HCT116 (cell line): ENCODE measurements around the gene KRTAP10-10.

Experiments used
- CTCF ChIP-seq, 3 experiments: fragments of 200-600 bp in 1 of 3; sonication (generic) in 1 of 3; IDR thresholded peaks in 2 of 3; conservative IDR thresholded peaks in 1 of 3; 2 replicates each; pipeline ENCODE4 v1.5.1; 2012 to 2017; ENCODE audit warnings: low read depth in 2 of 3, low read length in 2 of 3, antibody characterized with exemption in 1 of 3, borderline replicate concordance in 1 of 3, control low read depth in 1 of 3, mild to moderate bottlenecking in 1 of 3, mixed read lengths in 1 of 3, mixed run types in 1 of 3, moderate library complexity in 1 of 3; ENCODE audit not compliant: insufficient read depth in 1 of 3
- EZH2 ChIP-seq: fragments of 200-600 bp; sonication (generic); IDR thresholded peaks from 2 replicates; pipeline ENCODE4 v1.6.1; 2017; ENCODE audit warnings: antibody characterized with exemption, mixed run types
- SIN3A ChIP-seq: IDR thresholded peaks from 2 replicates; pipeline ENCODE4 v1.6.1; 2012; ENCODE audit warnings: low read depth
- SP1 ChIP-seq: IDR thresholded peaks from 2 replicates; pipeline ENCODE4 v1.6.1; 2012; ENCODE audit warnings: low read depth
- TCF7L2 ChIP-seq: IDR thresholded peaks from 2 replicates; pipeline ENCODE4 v1.7.0; 2011; ENCODE audit warnings: borderline replicate concordance, inconsistent platforms; ENCODE audit not compliant: insufficient read depth, insufficient read length; ENCODE audit errors: extremely low read depth
- ZNF274 ChIP-seq: fragments of 200-500 bp; sonication (Bioruptor generic); IDR thresholded peaks from 2 replicates; pipeline ENCODE4 v1.6.1; 2014; ENCODE audit warnings: mild to moderate bottlenecking, low read depth, low read length, inconsistent platforms

- TF ChIP-seq EZH2 = no peak
- TF ChIP-seq ZNF274 = no peak
- no peak for TF ChIP-seq CTCF (IDR thresholded peaks at IDR 0.05 in 2 of 3, conservative IDR thresholded peaks at IDR 0.05 in 1 of 3; ENCODE audit: borderline replicate concordance in 1 of 3, insufficient read depth in 1 of 3, low read depth in 2 of 3, low read length in 2 of 3)
- TF ChIP-seq SIN3A = no peak
- TF ChIP-seq TCF7L2 = no peak
- TF ChIP-seq SP1 = no peak
Measured at GRCh38 chr21:44639331-44639655, 2.1 kb downstream of the KRTAP10-10 start.
